ENCODE measurements around the gene KHNYN. TPM values are rescaled to one million over a fixed set of nuclear protein-coding genes. Genes with fewer than 3 reads are reported as not detected.

The KHNYN gene
- total RNA-seq, 2 experiments from 2014 or later = 50.8 to 57.5 TPM

DNA sequence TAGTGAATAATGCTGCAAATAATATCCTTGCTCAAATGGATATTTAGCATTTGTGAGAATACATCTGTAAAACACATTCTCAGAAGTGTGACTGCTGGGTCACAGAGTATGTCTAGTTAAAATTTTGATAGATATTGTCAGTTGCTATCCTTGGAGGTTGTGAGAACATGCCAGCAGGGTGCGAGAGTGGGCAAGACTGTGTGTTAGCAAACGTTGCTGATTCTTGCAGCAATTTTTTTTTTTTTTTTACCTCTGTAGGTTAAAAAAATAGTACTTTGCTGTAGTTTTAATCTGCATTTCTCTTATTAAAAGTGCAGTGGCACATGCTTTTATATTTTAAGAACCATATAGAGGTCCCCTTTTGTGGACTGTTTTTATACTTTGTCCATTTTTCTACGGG is 35.5 kb upstream of the KHNYN start:
- ChIA-PET CTCF (ENCODE audit: unreplicated experiment) (no interaction called here), POLR2A (no interaction called here)
- H3K27ac ChIP-seq (ENCODE audit: low read depth, low read length, poor library complexity, severe bottlenecking) = no peak overlapping the region
- H2AFZ ChIP-seq (ENCODE audit: low read length) = no peak overlapping the region
- intact Hi-C loops (cut with micrococcal nuclease; ENCODE audit: unreplicated experiment) = no loop called here
- H3K36me3 ChIP-seq (ENCODE audit: insufficient read depth, low read length) = no peaks in the 10 kb centered on the region
- no peak overlapping the region for H3K4me3 ChIP-seq (ENCODE audit: low read depth, low read length, poor library complexity, severe bottlenecking)
- no peaks in the 10 kb centered on the region for H3K9me2 ChIP-seq (ENCODE audit: insufficient read depth, low read length)
- peaks cover 12% of the 10 kb centered on the region for H3K4me1 ChIP-seq (ENCODE audit: insufficient read depth, low read length, poor library complexity, severe bottlenecking)
- no peaks in the 10 kb centered on the region for H3K9me3 ChIP-seq (ENCODE audit: low read length)
- H3K79me2 ChIP-seq (ENCODE audit: insufficient read depth, low read depth, low read length) = no peaks in the 10 kb centered on the region
- no peak overlapping the region for H3K4me2 ChIP-seq (ENCODE audit: low read length)
- TF ChIP-seq EZH2phosphoT487 (IDR thresholded peaks at IDR 0.05; ENCODE audit: borderline replicate concordance, low read depth, low read length) = no peak
- TF ChIP-seq, protein P1, sequence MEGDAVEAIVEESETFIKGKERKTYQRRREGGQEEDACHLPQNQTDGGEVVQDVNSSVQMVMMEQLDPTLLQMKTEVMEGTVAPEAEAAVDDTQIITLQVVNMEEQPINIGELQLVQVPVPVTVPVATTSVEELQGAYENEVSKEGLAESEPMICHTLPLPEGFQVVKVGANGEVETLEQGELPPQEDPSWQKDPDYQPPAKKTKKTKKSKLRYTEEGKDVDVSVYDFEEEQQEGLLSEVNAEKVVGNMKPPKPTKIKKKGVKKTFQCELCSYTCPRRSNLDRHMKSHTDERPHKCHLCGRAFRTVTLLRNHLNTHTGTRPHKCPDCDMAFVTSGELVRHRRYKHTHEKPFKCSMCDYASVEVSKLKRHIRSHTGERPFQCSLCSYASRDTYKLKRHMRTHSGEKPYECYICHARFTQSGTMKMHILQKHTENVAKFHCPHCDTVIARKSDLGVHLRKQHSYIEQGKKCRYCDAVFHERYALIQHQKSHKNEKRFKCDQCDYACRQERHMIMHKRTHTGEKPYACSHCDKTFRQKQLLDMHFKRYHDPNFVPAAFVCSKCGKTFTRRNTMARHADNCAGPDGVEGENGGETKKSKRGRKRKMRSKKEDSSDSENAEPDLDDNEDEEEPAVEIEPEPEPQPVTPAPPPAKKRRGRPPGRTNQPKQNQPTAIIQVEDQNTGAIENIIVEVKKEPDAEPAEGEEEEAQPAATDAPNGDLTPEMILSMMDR (conservative IDR thresholded peaks at IDR 0.05; ENCODE audit: low read length) = peak; percentile 30; the same call in 1 of the 2 replicates
- BruUV-seq (replicated peaks) = no TSS peak
- DNase-seq (ENCODE audit: low spot score) = peak; percentile 14
- H4K20me1 ChIP-seq (ENCODE audit: insufficient read depth, low read length) = no peaks in the 10 kb centered on the region

DNA sequence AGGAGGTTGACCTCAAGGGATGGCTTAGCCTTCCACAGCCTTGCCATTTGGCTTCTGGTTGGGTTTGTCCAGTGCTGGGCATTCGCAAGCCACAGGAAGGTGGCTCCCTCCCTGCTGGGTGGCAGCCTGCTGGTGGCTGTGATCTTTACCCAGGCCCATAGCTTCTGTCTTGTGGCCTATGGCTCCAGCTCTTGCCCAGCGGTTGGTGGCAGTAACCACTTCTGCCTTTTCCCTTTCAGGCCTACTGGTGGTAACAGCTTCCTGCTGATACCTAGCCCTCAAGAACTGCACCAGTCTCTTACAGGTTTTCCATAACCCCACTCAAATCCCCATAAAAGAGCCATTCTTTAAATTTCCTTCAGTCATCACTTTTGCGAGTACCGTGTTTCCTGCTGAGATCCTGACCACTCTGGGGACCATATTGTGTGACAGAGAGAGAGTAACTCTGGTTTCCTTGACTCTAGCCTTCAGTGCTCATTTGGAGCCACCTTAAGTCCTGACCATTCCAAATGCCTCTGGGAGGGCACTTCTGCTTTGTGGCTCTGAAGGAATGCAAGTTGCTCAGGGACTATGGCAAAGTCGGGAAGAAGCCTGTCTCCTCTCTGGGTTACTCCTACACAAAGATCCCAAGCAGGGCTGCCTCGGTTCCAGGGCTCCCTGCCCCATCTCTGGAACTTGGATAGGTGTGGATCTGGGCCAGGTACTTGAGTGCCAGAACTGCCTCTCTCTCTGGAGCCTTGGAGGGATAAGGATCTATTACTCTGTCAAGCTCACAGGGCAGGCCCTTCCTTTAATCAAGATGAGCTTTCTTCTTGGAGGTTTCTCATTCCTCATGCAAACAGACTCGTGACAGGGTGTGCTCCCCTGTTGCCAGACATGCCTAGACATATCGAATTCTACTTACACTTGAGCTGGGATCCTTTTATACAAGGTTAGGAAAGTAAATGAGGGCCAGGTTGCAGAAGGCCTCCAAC is 33.9 kb upstream of the KHNYN start:
- Histone ChIP-seq H3K4me2 (ENCODE audit: low read length) (no peak overlapping the region), H2AFZ (ENCODE audit: low read length) (no peak overlapping the region), H3K4me1 (ENCODE audit: insufficient read depth, low read length, poor library complexity, severe bottlenecking) (peaks cover 6% of the 10 kb centered on the region), H3K4me3 (ENCODE audit: low read depth, low read length, poor library complexity, severe bottlenecking) (no peak overlapping the region), H3K27ac (ENCODE audit: low read depth, low read length, poor library complexity, severe bottlenecking) (no peak overlapping the region), H3K9me2 (ENCODE audit: insufficient read depth, low read length) (no peaks in the 10 kb centered on the region), H4K20me1 (ENCODE audit: insufficient read depth, low read length) (no peaks in the 10 kb centered on the region), H3K9me3 (ENCODE audit: low read length) (no peaks in the 10 kb centered on the region), H3K79me2 (ENCODE audit: insufficient read depth, low read depth, low read length) (no peaks in the 10 kb centered on the region), H3K36me3 (ENCODE audit: insufficient read depth, low read length) (no peaks in the 10 kb centered on the region)
- CTCF ChIA-PET (ENCODE audit: unreplicated experiment) = interaction anchor here (1.2 kb wide), 1 partner anchor 11 kb away, joined by 3 read pairs; no protein-coding TSS in a partner anchor
- peak; percentile 13 for DNase-seq (ENCODE audit: low spot score)
- POLR2A ChIA-PET = interaction anchor here (1.3 kb wide), 1 partner anchor 25 kb away, joined by 5 read pairs; no protein-coding TSS in a partner anchor
- BruUV-seq (replicated peaks) = no TSS peak
- TF ChIP-seq, protein P1 (conservative IDR thresholded peaks at IDR 0.05; ENCODE audit: low read length) = no peak
- no peak for TF ChIP-seq EZH2phosphoT487 (IDR thresholded peaks at IDR 0.05; ENCODE audit: borderline replicate concordance, low read depth, low read length)
- intact Hi-C loops (cut with micrococcal nuclease; ENCODE audit: unreplicated experiment) = no loop called here
